ENCODE measurements around the gene MINDY3.
A peak's percentile ranks its signal among the peaks of the same experiment; 100 is the strongest.

Gene MINDY3

DNA sequence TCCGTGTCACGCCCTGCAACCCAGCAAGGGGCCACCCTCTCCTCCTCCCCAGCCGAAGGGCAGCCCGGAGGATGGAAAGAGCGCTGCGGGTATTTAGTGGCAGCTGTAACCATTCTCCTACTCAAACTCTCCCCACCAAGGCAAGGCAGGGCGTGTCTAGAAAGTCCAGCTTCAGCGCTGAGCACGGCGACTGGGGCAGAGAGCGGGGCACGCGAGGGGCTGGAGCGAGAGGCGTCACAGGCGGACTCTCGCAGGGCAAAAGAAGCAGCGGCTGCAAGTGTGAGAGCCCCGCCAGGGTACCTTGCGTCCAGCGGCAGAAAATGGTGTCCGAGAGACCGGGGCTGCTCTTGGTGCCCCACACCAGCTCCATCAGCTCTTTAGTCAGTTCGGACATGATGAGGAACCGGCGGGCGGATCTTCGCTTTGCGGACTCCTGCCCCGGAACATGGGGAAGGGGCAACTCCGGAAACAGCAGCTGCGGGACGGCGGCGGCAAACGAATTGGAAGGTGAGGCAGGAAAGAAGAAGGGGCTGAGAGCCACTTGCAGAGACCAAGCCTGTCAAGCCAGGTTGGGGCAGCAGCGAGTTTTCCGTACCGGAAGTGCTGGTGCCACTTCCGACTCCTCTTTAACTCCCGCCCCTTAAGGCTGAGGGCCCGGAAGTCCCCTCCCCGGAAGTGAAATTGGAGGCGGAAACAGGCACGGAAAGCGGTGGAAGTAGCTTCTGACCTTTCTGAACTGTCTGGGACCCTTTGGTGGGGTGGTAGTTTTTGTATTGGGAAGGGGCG lies at the start of gene MINDY3:
TSS of gene MINDY3 (minus strand) at position 602 of the 786 bp plus-strand sequence. CDS start at position 394, 208 bp downstream.
- TF ChIP-seq CSDC2 (CRISPR knock-in tag; IDR thresholded peaks at IDR 0.05) (0 out of 2 replicates have a peak, but pooled peaks have one; percentile 43), ZNF565 (CRISPR knock-in tag; conservative IDR thresholded peaks at IDR 0.05; ENCODE audit: low read depth) (peak; percentile 63; the same call in 1 of the 2 replicates), CSRNP3 (CRISPR knock-in tag; IDR thresholded peaks at IDR 0.05) (0 out of 2 replicates have a peak, but pooled peaks have one; percentile 35), SNAI2 (CRISPR knock-in tag; IDR thresholded peaks at IDR 0.05) (peak; percentile 91), ZNF70 (CRISPR knock-in tag; IDR thresholded peaks at IDR 0.05) (no peak), RARB (CRISPR knock-in tag; IDR thresholded peaks at IDR 0.05) (no peak), PPARA (CRISPR knock-in tag; IDR thresholded peaks at IDR 0.05; ENCODE audit: borderline replicate concordance) (0 out of 2 replicates have a peak, but pooled peaks have one; percentile 76)
- TF ChIP-seq, protein P1, sequence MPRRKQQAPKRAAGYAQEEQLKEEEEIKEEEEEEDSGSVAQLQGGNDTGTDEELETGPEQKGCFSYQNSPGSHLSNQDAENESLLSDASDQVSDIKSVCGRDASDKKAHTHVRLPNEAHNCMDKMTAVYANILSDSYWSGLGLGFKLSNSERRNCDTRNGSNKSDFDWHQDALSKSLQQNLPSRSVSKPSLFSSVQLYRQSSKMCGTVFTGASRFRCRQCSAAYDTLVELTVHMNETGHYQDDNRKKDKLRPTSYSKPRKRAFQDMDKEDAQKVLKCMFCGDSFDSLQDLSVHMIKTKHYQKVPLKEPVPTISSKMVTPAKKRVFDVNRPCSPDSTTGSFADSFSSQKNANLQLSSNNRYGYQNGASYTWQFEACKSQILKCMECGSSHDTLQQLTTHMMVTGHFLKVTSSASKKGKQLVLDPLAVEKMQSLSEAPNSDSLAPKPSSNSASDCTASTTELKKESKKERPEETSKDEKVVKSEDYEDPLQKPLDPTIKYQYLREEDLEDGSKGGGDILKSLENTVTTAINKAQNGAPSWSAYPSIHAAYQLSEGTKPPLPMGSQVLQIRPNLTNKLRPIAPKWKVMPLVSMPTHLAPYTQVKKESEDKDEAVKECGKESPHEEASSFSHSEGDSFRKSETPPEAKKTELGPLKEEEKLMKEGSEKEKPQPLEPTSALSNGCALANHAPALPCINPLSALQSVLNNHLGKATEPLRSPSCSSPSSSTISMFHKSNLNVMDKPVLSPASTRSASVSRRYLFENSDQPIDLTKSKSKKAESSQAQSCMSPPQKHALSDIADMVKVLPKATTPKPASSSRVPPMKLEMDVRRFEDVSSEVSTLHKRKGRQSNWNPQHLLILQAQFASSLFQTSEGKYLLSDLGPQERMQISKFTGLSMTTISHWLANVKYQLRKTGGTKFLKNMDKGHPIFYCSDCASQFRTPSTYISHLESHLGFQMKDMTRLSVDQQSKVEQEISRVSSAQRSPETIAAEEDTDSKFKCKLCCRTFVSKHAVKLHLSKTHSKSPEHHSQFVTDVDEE (CRISPR knock-in tag; IDR thresholded peaks at IDR 0.05): peak; percentile 84; the same call in 1 of the 2 replicates
- ATAC-seq: peak; percentile 98

DNA sequence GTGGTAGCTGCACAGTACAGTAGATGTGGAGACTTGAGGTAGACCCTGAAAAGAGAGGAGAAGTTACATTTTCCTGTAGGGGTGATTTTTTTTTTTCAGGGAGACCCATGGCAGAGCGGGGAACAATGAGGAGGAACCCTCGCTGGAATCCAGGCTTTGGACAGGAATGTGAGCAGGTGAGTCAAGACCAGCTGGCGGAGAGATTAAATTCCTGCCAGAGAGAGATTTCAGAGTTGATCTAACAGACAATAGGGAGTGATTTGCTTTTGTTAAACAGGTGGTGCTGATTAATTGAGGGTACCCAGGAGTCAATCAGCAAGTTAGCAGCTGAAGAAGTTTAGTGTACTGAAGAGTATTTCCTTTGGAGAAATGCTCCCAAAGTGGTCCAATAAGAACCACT lies 41.6 kb upstream of the MINDY3 start:
- TF ChIP-seq TCF4 (CRISPR knock-in tag; IDR thresholded peaks at IDR 0.05; ENCODE audit: borderline replicate concordance) (no peak), ESRRG (CRISPR knock-in tag; IDR thresholded peaks at IDR 0.05) (no peak), BACH2 (CRISPR knock-in tag; IDR thresholded peaks at IDR 0.05; ENCODE audit: borderline replicate concordance) (no peak), TOX (CRISPR knock-in tag; IDR thresholded peaks at IDR 0.05; ENCODE audit: borderline replicate concordance) (no peak), CSDC2 (CRISPR knock-in tag; IDR thresholded peaks at IDR 0.05) (no peak), OSR1 (CRISPR knock-in tag; IDR thresholded peaks at IDR 0.05) (no peak), CSRNP3 (CRISPR knock-in tag; IDR thresholded peaks at IDR 0.05) (no peak), GLIS3 (CRISPR knock-in tag; IDR thresholded peaks at IDR 0.05) (no peak), ZNF565 (CRISPR knock-in tag; conservative IDR thresholded peaks at IDR 0.05; ENCODE audit: low read depth) (no peak), ZFP30 (CRISPR knock-in tag; IDR thresholded peaks at IDR 0.05) (no peak), ZC3H10 (CRISPR knock-in tag; IDR thresholded peaks at IDR 0.05) (no peak), RARB (CRISPR knock-in tag; IDR thresholded peaks at IDR 0.05) (no peak), ISL1 (CRISPR knock-in tag; IDR thresholded peaks at IDR 0.05) (no peak)
- TF ChIP-seq, protein P1 (CRISPR knock-in tag; IDR thresholded peaks at IDR 0.05): no peak
- TF ChIP-seq, protein P2, sequence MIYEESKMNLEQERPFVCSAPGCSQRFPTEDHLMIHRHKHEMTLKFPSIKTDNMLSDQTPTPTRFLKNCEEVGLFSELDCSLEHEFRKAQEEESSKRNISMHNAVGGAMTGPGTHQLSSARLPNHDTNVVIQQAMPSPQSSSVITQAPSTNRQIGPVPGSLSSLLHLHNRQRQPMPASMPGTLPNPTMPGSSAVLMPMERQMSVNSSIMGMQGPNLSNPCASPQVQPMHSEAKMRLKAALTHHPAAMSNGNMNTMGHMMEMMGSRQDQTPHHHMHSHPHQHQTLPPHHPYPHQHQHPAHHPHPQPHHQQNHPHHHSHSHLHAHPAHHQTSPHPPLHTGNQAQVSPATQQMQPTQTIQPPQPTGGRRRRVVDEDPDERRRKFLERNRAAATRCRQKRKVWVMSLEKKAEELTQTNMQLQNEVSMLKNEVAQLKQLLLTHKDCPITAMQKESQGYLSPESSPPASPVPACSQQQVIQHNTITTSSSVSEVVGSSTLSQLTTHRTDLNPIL (CRISPR knock-in tag; IDR thresholded peaks at IDR 0.05; ENCODE audit: low read depth): no peak
- no peak for ATAC-seq

DNA sequence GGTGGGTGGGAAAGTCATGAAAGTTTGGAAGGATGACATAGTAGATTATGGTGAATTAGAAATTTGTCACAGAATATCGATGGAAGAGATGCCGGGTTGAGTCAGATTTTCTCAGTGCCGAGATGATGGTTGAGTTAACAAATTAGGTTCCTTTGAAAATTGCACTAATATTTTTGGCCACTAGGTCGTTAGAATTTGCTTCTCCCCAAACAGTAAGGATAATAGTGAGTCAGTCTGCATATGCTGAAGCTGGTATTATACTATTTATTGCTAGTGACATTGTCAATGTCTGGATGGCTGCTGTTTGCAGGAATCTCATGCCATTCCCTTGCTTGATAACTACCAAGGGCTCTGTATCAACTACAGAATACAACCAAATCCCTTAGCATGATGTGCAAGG lies 37.7 kb upstream of the MINDY3 start:
- peak; percentile 81; the same call in 2 of the 3 replicates for ATAC-seq
- TF ChIP-seq BACH2 (CRISPR knock-in tag; IDR thresholded peaks at IDR 0.05; ENCODE audit: borderline replicate concordance) (no peak), TCF4 (CRISPR knock-in tag; IDR thresholded peaks at IDR 0.05; ENCODE audit: borderline replicate concordance) (no peak), ESRRG (CRISPR knock-in tag; IDR thresholded peaks at IDR 0.05) (no peak), ZC3H10 (CRISPR knock-in tag; IDR thresholded peaks at IDR 0.05) (no peak), ISL1 (CRISPR knock-in tag; IDR thresholded peaks at IDR 0.05) (no peak), ARNTL (CRISPR knock-in tag; IDR thresholded peaks at IDR 0.05; ENCODE audit: borderline replicate concordance, low read depth) (no peak)

Measured in SK-N-SH treated with all-trans-retinoic acid at 6 μM for 48 hours (cell line).